Measurements from ENCODE around the gene KRT5.

DNA sequence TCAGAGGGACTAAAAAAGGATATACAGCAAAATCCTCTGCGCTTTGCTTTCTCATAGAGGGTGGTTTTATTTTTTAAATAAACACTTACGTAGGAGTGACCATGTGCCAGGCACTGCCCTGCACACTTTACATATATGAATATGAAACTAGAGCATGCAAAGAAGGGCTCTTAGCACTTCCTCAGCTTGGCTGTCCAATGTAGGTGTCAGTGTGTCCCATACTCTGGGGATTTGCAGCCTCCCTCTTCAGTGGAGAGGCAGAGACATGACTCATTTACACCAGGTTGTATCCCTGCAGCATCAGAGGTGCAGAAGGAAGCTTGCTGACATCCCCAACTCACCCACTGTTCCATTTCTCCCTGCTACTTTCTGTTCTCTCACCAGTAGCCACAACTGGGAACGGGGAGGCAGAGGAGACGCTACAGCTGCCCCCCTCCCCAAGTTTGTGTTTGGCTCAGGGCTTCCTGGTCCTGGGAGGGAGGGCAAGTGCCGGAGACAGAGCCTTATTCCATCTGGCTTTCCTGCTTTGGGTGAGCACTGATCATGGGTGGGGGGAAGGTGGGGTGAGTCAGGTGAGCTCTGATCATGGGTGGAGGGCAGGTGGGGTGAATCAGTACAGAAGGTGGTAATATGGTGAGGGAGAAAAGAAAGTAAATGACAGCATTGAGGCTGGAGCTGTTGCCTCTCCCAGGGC lies 4.9 kb upstream of the KRT5 start:
- TF ChIP-seq TAF1 (IDR thresholded peaks at IDR 0.05; ENCODE audit: low read depth) (no peak), YY1 (IDR thresholded peaks at IDR 0.05; ENCODE audit: low read depth) (no peak), RAD21 (IDR thresholded peaks at IDR 0.05; ENCODE audit: low read depth) (no peak), CREB1 (IDR thresholded peaks at IDR 0.05; ENCODE audit: low read depth) (no peak), FOXM1 (IDR thresholded peaks at IDR 0.05; ENCODE audit: borderline replicate concordance, low read depth) (no peak)
- TF ChIP-seq, protein P1, sequence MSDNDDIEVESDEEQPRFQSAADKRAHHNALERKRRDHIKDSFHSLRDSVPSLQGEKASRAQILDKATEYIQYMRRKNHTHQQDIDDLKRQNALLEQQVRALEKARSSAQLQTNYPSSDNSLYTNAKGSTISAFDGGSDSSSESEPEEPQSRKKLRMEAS (IDR thresholded peaks at IDR 0.05), result no peak

Measured in Ishikawa (cell line).